ENCODE measurements around the gene EVA1C.
"Not testable (repeated sequence)": the region's sequence is repeated elsewhere in the genome, so short reads cannot be mapped to it uniquely, and the experiment has no call there.

DNA sequence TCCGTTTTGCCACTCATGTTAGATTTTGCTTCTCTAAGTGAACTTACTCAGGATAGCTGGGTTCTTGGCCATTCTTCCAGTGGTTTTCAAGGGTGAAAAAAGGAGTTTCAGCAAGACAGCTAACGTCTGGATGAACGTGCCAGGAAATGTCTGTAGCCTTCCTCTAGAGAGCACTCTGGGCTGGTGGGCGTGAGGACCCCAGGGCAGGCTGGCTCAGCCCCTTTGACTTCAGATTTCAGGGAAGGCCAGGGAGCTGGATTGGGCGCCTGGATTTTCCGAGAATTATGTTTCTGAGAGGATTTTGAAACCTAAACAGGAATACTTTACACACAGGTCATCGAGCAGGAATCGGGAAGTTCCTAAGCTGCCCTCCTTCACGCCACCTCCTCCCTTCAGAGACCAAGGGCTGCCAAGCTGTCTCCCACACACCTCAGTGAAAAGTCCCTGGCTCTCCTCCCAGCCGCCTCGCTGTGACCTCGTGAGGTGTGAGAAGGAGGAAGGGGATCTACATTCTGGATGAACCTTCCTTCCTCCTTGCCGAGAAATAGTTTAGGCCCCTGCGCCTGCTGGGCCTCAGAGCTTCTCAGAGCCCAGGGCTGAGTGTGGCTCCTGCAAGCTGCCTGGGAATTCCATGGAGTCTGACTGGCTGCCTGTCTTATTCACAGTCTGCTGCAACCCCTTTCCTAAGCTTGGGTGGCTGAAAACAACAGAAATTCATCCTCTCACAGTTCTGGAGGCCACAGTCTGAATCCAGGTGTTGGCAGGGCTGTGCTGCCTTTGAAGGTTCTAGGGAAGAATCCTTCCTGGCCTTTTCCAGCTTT is 38.6 kb downstream of the EVA1C start:
- TF ChIP-seq CTCF, POLR2A (IDR thresholded peaks at IDR 0.05): not testable (repeated sequence)

Data from upper lobe of left lung (tissue), 4 donors.